ENCODE data around the gene RFX5. TPM values are rescaled to one million over a fixed set of nuclear protein-coding genes. Genes with fewer than 3 reads are reported as not detected.

RFX5 gene
- total and polyA plus RNA-seq, 2 donors (not counting 1 experiment from before 2014, with no cell fraction given): 181 to 207 TPM

DNA sequence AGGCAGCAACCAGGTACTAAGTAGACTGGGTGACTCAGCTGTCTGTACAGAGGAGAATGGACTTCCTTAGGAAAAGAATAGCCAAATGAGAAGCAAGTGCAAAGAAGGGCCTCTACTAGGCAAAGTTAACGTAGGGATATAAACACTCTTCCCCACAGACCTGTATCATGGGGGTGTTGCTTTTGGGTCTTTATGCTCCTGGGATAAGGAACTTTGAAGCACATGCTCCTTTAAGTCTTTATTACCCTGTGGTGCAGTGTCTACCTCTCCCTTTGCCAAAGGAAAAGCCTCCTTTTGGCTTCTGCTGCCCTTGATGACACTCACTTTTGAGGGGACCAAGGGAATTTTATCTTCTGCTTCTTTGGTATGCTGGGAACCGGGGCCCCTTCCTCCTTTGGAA, 5.0 kb downstream of the RFX5 start:
- H3K36me3 ChIP-seq (replicated peaks in 1 of 2; ENCODE audit: control extremely low read depth in 1 of 2, control insufficient read depth in 1 of 2, extremely low read depth in 1 of 2, insufficient read depth in 2 of 2, low read length in 1 of 2): peaks cover 3 to 44% of the 10 kb centered on the region in 2 experiments
- H3K9me3 ChIP-seq (ENCODE audit: control extremely low read depth in 1 of 3, control insufficient read depth in 2 of 3, insufficient read depth in 1 of 3, low read length in 2 of 3): no peaks in the 10 kb centered on the region
- intact Hi-C loops (cut with micrococcal nuclease): loop anchor here (10.0 kb wide), 1 partner anchor 177 kb away; the partner anchor contains the start of genes LYSMD1 and SCNM1
- H3K27ac ChIP-seq (ENCODE audit: low read length in 2 of 2): peak overlapping the region; percentile 3 to 99
- TF ChIP-seq, protein P1, sequence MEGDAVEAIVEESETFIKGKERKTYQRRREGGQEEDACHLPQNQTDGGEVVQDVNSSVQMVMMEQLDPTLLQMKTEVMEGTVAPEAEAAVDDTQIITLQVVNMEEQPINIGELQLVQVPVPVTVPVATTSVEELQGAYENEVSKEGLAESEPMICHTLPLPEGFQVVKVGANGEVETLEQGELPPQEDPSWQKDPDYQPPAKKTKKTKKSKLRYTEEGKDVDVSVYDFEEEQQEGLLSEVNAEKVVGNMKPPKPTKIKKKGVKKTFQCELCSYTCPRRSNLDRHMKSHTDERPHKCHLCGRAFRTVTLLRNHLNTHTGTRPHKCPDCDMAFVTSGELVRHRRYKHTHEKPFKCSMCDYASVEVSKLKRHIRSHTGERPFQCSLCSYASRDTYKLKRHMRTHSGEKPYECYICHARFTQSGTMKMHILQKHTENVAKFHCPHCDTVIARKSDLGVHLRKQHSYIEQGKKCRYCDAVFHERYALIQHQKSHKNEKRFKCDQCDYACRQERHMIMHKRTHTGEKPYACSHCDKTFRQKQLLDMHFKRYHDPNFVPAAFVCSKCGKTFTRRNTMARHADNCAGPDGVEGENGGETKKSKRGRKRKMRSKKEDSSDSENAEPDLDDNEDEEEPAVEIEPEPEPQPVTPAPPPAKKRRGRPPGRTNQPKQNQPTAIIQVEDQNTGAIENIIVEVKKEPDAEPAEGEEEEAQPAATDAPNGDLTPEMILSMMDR (IDR thresholded peaks at IDR 0.05): no peak
- no peak for TF ChIP-seq EZH2 (IDR thresholded peaks at IDR 0.05; ENCODE audit: borderline replicate concordance, insufficient read depth, low read depth, low read length, poor library complexity, severe bottlenecking)
- no peak overlapping the region for H2AFZ ChIP-seq (ENCODE audit: insufficient read depth, low read depth, low read length, poor library complexity, severe bottlenecking)
- WGBS (ENCODE audit: insufficient coverage): 100% methylated on average over 1 of the region's 2 CpGs
- H3K4me3 Mint-ChIP-seq: no peak overlapping the region
- H3K4me1 Mint-ChIP-seq: peaks cover 46% of the 10 kb centered on the region
- H3K4me2 ChIP-seq (replicated peaks; ENCODE audit: low read depth, low read length, poor library complexity, severe bottlenecking): no peak overlapping the region
- peak overlapping the region; percentile 41 for H3K27ac Mint-ChIP-seq
- ChIA-PET POLR2A (interaction anchor here (1.6 to 2.1 kb wide), 2 partner anchors 13 to 14 kb away, joined by 3 to 7 read pairs; no protein-coding TSS in a partner anchor), CTCF (interaction anchor here (3.5 to 9.8 kb wide), 3 partner anchors 13 to 57 kb away, joined by 28 to 239 read pairs (median 148); partner anchors contain the start of genes PI4KB and PSMB4)
- H3K9ac ChIP-seq (ENCODE audit: low read length): no peak overlapping the region
- no peaks in the 10 kb centered on the region for H3K27me3 ChIP-seq (replicated peaks in 1 of 4; ENCODE audit: control extremely low read depth in 1 of 4, control insufficient read depth in 3 of 4, insufficient read depth in 4 of 4, low read length in 3 of 4)
- H4K20me1 ChIP-seq (ENCODE audit: control insufficient read depth, insufficient read depth, low read length, poor library complexity, severe bottlenecking): no peaks in the 10 kb centered on the region
- DNase-seq (no peak), ATAC-seq (ENCODE audit: low read depth) (no peak)
- no peaks in the 10 kb centered on the region for H3K27me3 Mint-ChIP-seq
- peaks cover 28 to 30% of the 10 kb centered on the region in 2 donors for H3K4me1 ChIP-seq (ENCODE audit: control insufficient read depth in 2 of 2, insufficient read depth in 2 of 2, low read length in 2 of 2)
- no peak overlapping the region for H3K4me3 ChIP-seq (ENCODE audit: control extremely low read depth in 1 of 5, extremely low read depth in 1 of 5, insufficient read depth in 1 of 5, low read depth in 2 of 5, low read length in 4 of 5)
- H3K9me3 Mint-ChIP-seq (ENCODE audit: insufficient read depth): no peaks in the 10 kb centered on the region
- peaks cover 31% of the 10 kb centered on the region for H3K79me2 ChIP-seq (ENCODE audit: control insufficient read depth, insufficient read depth, low read length)

All from B cell (primary cell).